Activated CD4-positive, alpha-beta T cell treated with anti-CD3 and anti-CD28 coated beads, Interleukin-10, Interleukin-2, amounts not matched to agents 100 ng/mL and 50 ng/mL, durations not matched to agents 16 hours and 8 hours (primary cell): ENCODE measurements around the gene SCGB2B2.
"Not testable (repeated sequence)": the region's sequence is repeated elsewhere in the genome, so short reads cannot be mapped to it uniquely, and the experiment has no call there.

Source experiments
- DNase-seq: peaks from one replicate; pipeline ENCODE4 v3.0.0-alpha.2; 2020

SCGB2B2 gene

DNA sequence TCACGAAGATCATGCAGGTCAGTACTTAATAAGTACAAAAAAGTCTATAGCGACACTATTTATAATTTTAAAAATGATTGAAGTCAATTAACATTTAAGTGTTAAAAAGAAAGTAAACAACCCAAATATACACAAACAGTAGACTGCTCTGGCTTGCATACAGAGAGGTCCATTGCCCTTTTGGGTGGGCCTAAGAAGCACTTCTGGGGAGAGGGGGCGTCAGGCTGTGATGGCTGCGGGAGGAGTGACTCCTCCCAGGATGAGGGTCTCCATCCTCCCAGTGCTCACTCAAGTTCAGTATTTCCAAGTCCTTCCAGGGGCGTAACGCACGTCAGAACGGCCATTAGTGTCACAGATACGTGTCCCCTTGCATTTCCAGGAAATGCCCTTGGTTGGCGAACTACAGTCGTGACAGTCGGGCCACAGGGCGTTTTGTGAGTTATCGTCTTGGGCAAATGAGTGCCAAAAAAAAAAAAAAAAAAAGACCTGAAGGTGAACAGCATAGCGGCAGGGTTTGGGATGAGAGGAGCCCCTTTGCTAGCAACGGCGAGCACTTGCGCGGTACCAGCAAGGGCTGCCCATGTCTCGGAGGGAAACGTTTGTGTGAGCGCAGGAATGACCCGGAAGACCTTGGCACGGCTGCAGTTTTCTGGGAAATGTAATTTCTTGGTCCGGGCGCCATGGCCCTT is at the start of gene SCGB2B2:
SCGB2B2 (minus strand) TSS at position 463 of the 689 bp plus-strand sequence. CDS start 82,596 bp downstream, outside the sequence.
- peak; percentile 67 for DNase-seq

DNA sequence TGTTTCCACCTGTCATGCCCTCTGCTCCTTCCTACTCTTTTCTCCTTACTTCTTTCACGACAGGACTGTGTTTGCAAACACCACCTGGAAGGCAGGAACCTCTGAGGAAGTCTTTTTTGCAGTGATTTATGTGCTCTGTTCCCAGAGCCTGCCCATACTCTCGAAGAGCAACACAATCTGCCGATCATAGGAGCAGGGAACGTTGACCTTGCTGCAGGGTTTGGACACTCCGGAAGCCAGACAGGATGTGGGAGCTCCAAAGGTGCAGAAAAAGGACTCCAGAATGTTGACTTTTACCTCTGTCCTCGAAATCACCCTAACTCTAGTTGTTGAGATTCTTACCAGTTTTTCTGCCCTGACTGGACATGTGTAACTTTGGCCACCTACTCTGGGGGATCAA is 48.4 kb upstream of the SCGB2B2 start:
- DNase-seq = no peak

- DNase-seq = no peak
Observed at GRCh38 chr19:34722353-34722752, 45.4 kb upstream of the SCGB2B2 start.

- no peak for DNase-seq
Observed at GRCh38 chr19:34715357-34715756, 38.4 kb upstream of the SCGB2B2 start.

GRCh38 chr19:34713262-34713637 is 36.3 kb upstream of the SCGB2B2 start:
- no peak for DNase-seq

DNA sequence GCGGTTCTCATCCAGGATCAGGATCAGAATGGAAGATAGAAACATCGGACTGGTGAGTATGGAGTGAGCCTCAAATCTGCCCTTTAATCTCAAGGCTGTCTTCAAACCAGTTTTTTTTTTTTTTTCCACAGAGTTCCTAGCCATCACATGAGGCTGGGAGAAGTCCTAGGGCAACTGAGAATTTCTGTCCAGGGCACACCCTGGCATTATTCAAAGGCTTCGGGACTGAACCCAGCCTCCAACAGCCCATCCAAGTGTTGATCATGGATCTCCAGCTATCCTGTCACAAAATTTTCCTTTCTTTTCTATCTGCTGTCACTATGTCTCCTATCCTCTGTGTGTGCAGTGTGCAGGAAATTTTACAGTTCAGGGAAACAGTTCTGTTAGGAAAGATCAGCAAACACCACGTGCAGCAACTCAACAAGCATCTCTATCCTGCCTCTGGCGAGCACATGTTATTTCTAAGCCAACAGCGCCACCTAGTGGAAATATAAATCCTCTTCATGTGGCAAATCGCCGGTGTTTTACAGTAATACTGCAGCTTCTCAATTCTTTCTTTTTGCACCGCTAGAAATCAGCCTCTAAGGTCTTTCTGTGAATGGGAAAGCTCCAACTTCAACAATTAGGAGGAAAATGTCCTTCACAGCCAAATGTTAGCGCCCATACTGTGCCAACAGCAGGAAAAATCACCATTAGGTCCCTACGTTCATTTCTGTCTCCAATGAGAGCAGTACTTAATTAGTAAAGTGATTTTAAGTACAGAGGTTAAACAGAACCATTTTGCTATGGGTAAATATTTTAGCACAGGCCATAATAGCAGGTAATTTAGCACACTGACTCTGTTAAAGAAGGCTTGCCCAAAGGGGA is 35.7 kb upstream of the SCGB2B2 start:
- peak; percentile 73 for DNase-seq

- no peak for DNase-seq
Observed at GRCh38 chr19:34711890-34712289, 34.9 kb upstream of the SCGB2B2 start.

GRCh38 chr19:34707661-34708060 is 30.7 kb upstream of the SCGB2B2 start:
- no peak for DNase-seq

DNA sequence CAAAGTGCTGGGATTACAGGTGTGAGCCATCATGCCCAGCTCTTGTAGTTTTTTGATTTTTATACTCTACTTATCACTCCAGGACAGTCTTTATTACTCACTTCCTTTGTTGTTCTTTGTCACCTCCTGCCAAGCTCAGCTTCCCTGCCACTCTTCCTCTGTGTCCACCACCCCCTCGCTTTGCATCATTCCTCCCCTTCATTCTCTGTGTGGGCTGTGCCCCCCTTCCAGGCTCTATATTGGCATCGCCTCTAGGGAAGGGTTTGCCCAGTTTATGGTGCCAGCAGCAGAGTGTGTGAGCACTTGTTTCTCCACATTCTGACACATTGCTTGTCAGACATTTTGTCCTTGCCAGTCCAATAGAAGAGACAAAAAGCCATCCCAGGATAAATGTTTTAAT is 15.6 kb upstream of the SCGB2B2 start:
- DNase-seq = no peak

GRCh38 chr19:34690372-34690771 is 13.4 kb upstream of the SCGB2B2 start:
- no peak for DNase-seq

GRCh38 chr19:34688592-34688991 is 11.6 kb upstream of the SCGB2B2 start:
- DNase-seq = no peak

DNA sequence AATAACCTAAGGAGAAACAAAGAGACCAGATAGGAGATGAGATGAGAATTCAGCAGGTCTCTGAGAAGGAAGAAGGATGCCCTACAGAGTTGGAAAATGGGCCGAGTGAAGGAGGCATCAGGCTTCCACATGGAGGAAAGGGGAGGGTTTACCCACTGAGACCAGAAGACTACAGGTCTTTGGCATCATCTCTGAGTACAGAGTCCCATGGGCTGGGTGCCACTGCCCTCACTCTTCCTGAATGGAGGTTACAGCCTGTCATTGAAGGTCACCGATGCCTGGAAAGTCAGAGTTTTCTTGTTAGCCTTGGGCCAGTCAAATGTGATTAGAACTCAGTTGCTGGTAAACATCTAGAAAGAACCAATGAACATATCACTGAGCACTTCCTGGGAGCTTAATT is 10.4 kb upstream of the SCGB2B2 start:
- DNase-seq = no peak

DNA sequence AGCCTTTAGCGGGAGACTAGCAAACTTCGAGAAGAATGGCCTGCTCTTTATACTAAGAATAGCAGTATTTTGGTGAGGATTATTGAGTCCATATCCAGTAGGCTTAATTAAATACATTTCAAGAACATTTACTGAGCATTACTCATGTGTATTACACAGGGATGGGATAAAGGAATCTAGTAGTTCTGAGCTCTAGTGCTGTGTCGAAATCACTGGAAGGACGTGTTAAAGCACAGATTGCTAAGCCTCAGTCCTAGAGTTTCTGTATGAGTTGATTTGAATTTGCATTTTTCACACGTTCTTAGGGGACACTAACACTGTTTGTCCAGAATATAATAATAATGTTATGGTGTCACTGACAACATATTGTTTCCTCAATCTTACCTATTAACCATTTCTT is 9.5 kb upstream of the SCGB2B2 start:
- DNase-seq = no peak

GRCh38 chr19:34685266-34685665 is 8.3 kb upstream of the SCGB2B2 start:
- DNase-seq = not testable (repeated sequence)

GRCh38 chr19:34681478-34681877 is 4.5 kb upstream of the SCGB2B2 start:
- no peak for DNase-seq

- DNase-seq = no peak
Observed at GRCh38 chr19:34678421-34678820, 1.5 kb upstream of the SCGB2B2 start.

DNA sequence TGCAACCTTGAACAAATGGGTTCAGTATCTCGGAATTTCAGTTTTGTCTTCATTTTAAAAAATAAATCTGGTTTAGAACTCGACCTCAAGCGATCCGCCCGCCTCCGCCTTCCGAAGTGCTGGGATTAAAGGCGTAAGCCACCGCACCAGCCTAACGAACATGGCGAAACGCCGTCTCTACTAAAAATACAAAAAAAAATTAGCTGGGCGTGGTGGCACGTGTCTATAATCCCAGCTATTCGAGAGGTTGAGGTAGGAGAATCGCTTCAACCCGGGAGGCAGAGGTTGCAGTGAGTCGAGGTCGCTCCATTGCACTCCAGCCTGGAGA is 1.1 kb upstream of the SCGB2B2 start:
- DNase-seq = no peak

GRCh38 chr19:34677386-34678084 is 576 bp upstream of the SCGB2B2 start, which contains the start of gene ZNF302:
Gene ZNF302 (plus strand): TSS chr19:34677678. CDS start chr19:34678805, 1,127 bp downstream.
- DNase-seq = peak; percentile 97

DNA sequence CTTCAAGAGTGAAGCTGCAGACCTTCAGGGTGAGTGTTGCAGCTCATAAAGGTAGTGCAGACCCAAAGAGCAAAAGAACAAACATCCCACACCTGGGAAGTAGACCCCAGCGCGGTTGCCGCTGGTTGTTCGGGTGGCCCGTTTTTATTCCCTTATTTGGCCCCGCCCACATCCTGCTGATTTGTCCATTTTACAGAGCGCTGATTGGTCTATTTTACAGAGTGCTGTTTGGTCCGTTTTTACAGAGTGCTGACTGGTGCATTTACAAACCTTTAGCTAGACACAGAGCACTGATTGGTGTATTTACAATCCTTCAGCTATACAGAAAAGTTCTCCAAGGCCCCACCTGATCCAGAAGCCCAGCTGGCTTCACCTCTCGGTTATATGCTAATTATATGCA is 1.0 kb downstream of the SCGB2B2 start:
- DNase-seq = no peak

- DNase-seq = no peak
Observed at GRCh38 chr19:34675250-34675649, 1.7 kb downstream of the SCGB2B2 start.

DNA sequence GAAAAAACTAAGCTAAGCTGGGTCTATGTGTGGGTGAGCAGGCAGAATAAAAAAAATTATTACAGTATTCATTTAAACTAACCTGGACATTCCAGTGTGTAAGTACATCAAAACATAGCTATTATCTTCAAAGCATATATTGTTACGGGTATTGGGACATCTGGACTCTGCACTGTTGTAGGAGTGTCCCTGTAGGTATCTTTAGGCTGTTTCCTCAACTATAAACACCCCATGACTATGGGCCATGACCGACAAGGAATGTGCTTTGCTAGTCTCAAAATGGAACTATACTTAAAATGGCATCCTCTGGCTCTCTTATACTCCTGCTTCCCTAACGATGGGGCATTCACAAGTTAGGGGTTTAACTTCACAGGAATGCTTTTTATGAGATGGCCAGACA is 3.4 kb downstream of the SCGB2B2 start:
- DNase-seq = no peak

DNA sequence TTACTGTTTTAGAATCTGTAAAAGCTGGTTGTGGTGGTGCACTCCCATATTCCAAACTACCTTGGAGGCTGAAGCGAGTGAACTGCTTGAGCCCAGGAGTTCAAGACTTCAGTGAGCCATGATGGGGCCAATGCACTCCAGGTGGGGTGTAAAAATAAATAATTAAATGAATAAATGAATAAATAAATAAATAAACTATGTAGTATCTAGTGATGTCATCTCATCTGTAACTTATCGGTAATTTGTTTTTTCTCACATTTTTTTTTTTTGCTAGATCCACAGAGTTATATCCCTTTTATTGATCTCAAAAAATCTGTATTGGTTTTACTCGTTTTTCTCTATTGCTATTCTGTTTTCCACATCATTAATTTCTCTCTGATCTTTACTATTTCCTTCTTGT is 5.0 kb downstream of the SCGB2B2 start:
- DNase-seq = no peak

DNA sequence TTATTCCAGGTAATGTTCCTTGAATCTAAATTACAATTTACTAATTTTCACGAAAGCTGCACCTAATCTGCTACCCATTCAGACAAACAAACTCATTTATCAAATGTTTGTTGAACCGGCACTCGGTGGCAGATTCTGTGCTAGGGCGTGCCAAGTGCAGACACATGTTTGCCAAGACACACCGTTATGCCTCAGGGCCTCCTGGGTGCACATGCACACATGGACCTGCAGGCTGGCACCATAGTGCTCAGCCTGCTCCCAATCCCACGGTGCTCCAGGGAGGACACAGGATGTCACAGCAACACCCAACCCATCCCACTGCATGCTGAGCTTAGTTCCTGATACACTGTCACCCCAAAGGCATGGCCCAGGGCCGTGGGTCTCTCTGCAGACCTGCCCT is 7.7 kb downstream of the SCGB2B2 start:
- no peak for DNase-seq

DNA sequence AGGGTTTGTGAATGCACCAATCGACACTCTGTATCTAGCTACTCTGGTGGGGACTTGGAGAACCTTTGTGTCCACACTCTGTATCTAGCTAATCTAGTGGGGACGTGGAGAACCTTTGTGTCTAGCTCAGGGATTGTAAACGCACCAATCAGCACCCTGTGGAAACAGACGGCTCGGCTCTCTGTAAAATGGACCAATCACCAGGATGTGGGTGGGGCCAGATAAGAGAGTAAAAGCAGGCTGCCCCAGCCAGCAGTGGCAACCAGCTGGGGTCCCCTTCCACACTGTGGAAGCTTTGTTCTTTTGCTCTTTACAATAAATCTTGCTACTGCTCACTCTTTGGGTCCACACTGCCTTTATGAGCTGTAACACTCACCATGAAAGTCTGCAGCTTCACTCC is 8.3 kb downstream of the SCGB2B2 start:
- DNase-seq = not testable (repeated sequence)
